HG03045 (cell line): ENCODE results near the gene GPX5.
"Not testable (repeated sequence)": the region's sequence is repeated elsewhere in the genome, so short reads cannot be mapped to it uniquely, and the experiment has no call there.

Source experiments
- ATAC-seq: cut with Tn5 transposase; IDR thresholded peaks from one replicate; pipeline ENCODE4 v1.9.1; 2021; ENCODE audit warnings: mild to moderate bottlenecking, moderate library complexity; ENCODE audit not compliant: unreplicated experiment

GPX5 gene

DNA sequence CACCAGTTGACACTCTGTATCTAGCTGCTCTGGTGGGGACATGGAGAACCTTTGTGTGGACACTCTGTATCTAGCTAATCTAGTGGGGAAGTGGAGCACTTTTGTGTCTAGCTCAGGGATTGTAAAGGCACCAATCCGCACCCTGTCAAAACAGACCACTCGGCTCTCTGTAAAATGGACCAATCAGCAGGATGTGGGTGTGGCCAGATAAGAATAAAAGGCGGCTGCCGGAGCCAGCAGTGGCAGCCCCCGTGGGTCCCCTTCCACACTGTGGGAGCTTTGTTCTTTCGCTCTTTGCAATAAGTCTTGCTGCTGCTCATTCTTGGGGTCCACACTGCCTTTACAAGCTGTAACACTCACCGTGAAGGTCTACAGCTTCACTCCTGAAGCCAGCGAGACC lies 13.3 kb upstream of the GPX5 start:
- not testable (repeated sequence) for ATAC-seq

DNA sequence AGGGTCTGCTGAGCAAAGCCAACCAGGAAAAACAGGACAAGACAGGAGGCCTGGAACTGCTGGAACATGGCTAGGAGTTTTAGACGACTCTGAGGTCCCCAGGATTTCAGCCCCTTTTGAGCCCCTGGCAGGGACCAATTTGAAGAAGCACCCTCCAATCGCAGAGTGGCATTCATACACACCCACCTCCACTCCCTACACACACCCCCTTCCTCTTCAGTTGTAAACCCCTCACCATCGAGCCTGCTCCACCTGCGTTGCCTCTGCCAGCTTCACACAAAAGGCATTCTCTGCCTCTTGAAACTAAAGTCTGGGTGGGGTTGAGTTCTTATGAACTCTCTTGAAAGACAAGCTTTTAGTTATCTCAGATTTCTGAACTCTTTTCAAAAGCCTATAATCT lies 10.0 kb upstream of the GPX5 start, which contains the start of gene GPX6:
GPX6 (minus strand) TSS at position 118 of the 400 bp plus-strand sequence; CDS start at position 68, 50 bp downstream.
- ATAC-seq, result no peak

DNA sequence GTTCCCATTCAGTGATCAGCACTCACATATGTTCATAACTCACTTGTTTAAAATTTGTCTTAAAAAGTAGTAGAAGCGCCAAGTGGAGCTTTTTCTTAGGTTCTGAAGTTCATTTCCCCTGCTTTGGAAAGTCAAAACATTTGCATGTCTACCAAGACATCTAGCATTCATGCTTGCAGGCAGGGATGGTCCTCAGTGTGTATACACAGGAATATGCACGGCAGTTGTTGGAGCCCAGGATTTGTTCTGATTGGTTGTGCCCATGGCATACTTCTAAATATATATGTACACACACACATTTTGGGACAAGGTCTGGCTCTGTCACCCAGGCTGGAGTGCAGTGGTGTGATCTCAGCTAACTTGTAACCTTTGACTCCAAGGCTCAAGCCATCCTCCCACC lies 7.7 kb upstream of the GPX5 start:
- no peak for ATAC-seq

DNA sequence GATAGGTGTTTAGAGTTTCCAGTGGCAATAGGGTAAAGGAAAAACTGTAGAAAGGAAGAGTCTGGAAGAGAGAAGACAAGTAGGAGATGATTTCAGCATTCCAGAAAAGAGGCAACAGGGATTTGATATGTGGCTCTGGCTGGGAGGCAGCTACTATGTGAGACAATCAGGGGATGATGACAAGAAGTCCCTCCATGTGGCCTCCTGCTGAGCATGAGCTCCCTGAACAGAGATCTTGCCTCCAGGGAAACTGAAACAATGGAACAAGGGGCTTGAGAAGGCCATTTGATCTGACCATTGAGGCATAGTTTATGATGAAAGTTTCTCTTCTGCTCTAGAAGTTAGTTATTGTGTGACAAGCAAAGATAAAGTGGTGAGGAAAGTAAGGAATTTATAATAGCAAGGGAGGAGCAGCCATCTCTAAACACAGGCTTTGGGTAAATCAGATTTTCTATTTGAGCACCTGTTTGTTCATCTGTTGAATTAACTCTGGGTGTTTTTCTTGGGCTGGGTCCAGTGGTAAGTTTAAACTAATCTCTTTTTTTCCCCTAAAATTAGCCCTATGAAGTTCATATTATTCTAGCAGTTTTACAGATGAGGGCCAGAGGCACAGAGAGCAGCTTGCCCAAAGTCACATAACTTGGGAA lies 3.0 kb upstream of the GPX5 start:
- ATAC-seq, result no peak

DNA sequence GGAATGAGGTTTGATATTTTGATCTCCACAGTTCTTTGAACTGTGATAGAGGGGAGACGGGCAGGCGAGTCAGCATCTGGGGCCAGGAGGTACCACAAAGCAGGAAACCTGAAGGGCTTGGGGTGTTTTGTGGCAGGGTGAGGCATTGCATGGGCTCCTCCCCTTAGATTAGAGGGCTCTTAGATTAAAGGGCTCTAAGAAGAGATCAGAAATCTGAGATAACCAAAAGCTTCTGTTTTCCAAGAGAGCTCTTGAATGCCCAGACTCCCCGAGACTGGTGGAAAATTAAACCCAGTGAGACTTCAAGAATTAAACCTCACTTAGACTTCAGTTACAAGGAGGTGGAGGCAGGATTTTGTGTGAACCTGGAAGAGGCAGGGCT lies 2.4 kb upstream of the GPX5 start:
- ATAC-seq, result no peak

DNA sequence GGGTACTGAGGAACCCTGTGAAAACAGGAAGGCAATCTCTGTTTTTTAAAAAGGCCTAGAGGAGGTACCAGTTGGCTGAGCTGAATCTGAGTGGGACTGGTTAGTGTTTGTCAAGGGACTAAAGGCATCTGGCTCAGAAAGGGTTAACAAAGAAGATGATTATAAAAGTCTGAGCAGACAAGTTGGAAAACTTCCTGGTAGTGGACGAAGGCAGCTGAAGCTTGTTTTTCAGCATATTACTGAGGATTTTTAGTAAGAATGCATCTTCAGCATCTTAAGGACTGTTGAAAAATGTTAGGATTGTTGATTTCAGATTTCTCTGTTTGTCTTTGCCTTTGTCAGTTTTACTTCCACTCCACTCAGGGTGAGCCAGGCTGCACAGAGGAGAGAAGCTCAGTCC lies 5.1 kb downstream of the GPX5 start:
- ATAC-seq, result no peak

DNA sequence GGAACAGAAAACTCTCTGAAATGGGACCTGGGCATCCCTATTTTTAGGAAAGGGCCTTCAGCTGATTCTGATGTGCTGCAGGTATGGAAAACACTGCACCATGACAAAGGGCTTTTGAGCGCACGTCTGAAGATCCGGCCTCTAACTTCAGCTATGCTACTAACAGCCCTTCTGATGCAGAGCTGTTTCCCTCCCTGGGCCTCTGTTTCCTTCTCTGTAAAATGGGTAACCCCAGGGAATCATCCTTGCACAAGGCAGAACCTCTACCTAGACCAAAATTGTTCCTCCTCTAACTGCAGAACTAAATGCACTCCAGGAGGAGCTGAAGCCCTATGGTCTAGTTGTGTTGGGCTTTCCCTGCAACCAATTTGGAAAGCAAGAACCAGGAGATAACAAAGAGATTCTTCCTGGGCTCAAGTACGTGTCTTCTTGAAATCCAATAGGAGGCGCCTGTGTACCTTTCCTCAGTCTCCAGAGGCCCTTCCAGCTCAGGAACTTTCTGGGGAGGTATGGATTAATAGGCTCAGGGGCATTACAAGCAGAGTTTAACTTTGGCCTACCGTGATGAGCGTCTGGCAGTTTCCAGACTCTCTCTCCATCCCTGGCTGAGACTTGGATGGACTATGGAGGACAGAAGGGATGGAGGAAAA lies 5.9 kb downstream of the GPX5 start:
- ATAC-seq, result no peak

DNA sequence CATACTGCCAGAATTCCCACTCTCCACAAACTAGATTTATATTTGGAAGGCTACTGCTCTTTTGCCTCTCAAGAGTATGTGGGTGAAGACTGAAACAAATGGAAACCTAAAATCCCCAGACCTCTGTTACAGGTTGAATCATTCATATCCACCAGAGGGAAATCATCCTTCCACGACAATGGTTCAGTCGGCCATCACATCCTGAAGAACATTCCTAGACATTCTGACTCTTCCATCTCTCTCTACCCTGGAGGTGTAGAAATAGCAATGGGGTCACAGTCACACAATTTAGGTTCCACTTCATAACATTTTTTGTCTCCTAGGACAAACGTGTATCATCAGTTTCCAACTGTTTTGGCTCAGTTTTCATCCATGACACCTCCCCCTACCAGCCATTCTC lies 8.6 kb downstream of the GPX5 start:
- no peak for ATAC-seq

DNA sequence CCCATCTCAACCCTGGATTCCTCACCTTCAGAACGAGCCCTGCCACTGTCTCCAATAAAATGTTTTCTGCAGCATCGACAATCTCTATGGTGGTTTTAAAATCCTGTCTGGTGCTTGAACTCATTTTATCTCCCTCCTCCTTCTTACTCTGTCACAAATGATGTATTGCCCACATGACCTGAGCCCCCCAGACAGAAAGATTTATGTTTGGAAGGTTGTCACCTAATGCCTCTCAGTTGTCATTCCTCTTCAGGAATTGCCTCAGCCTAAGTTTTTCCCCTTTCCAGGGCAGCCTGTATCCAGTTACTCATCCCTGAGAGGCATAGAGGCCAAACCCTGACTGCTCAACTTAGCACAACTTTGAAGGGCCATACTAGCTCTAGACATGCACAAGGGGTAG lies 9.2 kb downstream of the GPX5 start:
- no peak for ATAC-seq

DNA sequence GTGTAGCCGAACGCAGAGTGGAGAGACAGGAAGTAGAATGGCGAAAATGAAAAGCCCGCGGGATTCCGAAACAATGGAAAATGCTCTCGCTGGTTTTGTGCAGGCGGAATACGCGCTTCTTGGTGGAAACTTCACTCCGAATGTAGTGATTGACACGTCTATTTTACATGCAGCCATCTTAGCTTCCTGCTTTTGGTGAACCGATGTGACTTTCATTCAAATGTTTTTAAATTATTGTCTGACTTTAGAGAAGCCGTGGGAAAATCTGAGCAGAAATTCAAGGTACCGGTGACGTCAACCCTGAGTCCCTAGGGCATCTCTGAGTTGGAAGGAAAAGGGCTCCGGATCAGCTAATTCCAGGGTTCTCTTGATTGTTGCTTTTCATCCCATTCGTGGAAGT lies 11.4 kb downstream of the GPX5 start:
- ATAC-seq, result no peak

DNA sequence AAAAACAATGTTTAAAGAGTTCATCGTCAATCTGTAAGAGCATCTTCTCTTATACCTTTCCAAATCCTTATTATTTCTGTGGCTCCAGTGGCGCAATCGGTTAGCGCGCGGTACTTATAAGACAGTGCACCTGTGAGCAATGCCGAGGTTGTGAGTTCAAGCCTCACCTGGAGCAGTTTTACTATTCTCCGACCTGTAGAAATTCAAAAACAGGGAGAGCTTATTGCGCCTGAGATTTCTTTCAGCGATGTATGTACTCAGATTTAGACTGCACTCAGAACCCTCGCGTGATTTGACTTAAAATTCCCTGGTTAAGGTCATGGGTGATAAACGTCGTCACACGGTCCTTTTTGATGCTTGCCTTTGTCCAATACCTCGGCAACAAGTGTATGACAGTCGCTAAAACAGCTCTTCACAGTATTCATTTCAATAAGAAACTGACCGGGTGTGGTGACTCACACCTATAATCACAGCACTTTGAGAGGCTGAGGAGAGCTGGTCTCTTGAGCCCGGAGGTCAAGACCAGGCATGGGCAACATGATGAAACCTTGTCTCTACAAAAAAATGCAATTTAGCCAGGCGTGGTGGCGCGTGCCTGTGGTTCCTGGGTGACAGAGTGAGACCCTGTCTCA lies 11.9 kb downstream of the GPX5 start:
- ATAC-seq, result no peak

DNA sequence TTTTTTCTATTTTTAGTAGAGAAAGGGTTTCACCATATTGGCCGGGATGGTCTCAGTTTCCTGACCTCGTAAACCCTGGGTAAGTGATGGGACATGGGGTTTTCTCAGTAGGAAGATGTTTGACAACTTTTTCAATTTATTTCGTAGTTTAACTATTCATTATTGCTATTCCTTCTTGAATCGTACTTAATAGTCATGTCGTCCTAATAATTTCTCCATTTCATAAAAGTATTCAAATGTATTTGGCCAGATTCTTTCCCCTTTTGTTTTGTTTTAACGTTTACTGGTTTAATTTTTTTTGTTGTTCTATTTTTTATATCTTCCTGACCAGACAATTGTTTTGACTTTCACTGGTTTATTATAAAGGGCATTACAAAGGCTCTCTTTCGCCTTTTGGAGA lies 16.3 kb downstream of the GPX5 start:
- ATAC-seq, result no peak

DNA sequence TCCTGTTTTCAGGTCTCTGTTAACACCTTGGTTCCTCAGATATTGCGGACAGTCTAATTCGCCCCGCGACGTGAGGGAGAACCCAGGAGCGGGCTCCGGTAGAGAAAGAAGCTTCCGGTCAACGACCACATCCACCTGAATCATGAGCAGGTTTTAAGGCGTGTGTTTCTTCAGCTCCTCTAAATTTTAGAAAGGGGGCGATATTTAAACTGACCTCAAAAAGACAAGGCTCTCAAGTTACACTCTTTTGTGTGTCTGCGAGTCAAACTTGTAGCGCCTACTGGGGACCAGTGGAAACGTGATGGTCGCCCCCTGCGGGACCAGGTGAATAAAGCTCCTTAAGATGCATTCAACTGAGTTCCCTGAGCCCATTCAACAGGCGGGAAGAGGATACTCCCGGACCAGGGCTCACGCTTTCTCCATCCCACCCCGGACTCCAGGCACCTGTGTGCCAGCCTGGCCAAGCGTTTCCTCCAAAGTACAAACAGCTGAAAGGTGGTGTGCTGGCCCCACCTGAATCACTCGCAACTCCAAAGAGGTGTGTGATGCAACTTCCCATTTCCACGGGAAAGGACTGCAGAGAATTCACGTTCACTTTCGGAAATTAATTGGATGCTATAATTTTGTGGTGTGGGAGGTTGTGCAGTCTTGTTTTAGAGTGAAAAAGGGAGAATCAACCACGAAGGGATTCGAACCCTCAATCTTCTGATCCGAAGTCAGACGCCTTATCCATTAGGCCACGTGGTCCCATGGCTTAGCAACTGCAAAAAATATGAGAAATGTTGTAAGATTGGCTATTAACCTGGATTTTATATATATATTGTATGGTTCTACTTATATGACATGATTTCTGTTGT lies 17.0 kb downstream of the GPX5 start:
- no peak for ATAC-seq

DNA sequence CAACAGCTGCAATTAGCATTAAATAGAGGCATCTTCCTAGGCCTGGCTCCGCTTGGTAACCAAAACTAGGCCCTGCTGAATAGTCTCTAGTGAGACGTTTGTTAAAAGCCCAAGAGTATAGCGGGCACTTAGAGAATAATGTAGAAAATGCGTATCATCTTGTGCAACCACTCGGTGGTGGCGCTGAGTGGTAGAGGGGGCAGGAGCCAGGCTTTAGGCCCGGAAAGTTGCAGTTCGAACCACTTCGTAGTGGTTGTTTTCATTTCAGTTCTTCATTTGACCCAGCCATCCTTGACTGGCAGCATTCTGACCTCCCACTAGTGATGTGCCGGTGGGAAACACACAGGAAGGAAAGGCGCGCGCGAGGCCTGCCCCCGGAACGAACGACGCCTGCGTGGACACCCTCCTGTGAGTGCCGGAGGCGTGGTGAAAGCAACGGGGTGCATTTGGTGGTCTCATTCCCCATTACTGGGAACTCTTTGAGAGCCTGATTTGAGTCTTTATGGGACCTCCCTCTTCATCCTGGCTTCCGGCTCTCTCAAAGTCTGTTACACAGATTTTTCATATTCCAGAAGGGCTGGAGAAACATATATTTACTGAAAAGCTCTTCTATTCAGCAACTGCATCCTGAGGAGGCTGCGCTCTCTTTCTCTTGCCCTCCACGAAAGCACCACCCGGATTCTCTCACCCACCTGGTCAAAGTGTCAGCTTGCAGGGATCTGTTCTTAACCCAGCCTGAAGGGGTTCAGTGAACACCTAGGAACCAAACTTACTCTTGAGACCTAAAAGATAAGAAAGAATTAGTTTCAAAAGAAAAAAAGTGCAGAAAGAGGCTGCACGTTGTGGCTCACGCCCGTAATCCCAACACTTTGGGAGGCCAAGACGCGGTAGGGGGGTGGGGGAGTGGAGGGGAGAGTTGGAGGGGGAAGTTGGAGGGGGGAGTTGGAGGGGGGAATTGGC lies 18.2 kb downstream of the GPX5 start:
- ATAC-seq, result no peak

DNA sequence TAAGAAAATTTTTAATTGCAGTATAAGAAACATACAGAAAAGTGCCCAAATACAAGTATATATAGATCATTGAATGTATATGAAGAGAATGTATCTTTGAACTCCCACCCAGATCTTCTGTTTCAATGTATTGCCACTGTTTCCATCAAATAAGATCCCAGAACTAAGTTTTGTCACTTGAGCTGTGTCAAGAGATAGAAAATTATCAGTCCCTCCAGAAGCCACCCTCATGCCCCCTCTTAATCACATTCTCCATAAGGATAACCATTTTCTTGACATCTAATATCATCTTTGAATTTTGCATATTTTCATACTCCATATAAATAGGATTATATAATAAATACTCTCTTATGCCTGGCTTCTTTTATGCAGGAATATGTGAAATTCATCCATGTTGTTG lies 20.3 kb downstream of the GPX5 start:
- ATAC-seq, result no peak

DNA sequence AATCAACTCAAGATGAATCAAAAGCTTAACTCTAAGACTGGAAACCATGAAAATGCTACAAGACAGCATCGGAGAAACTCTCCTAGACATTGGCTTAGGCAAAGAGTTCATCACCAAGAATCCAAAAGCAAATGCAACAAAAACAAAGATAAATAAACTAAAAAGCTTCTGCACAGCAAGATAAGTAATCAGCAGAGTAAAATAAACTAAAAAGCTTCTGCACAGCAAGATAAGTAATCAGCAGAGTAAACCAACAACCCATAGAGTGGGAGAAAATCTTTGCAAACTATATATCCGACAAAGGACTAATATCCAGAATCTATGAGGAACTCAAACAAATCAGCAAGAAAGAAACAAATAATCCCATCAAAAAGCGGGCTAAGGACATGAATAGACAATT lies 21.3 kb downstream of the GPX5 start:
- ATAC-seq, result not testable (repeated sequence)

DNA sequence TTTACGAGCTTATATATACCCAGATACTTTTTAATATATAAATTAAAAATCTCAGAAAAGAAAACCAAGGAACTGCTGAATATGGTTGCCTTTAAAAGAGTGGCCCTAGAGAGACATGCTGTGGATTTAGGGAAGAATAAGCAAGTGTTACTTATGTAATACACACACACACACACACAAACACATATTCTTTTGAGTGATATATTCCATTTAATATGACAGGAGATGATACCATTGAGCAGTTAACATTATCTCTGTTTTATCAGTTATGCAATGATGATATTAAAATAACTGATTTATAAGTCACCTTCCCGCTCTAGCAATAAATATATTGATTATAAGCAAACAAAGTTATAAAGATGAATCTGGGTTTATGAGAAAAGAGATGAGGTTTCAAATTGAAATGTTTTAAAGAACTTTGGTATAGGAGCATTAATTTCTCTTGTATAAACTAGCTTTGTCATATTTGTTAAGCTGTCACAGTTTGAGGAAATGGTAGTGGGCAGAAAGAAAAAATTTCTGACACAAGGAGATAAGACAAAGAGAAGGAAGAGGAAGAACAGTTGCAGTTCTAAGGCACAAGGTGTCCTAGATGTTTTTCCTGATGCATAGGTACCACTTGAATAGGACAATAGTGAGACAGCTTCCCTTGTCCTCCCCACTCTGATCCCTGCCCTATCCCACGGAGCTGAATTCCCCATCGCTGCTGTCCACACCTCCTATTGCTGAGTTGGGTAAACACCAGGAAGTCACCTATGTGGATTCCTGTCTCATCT lies 26.4 kb downstream of the GPX5 start:
- ATAC-seq, result no peak

DNA sequence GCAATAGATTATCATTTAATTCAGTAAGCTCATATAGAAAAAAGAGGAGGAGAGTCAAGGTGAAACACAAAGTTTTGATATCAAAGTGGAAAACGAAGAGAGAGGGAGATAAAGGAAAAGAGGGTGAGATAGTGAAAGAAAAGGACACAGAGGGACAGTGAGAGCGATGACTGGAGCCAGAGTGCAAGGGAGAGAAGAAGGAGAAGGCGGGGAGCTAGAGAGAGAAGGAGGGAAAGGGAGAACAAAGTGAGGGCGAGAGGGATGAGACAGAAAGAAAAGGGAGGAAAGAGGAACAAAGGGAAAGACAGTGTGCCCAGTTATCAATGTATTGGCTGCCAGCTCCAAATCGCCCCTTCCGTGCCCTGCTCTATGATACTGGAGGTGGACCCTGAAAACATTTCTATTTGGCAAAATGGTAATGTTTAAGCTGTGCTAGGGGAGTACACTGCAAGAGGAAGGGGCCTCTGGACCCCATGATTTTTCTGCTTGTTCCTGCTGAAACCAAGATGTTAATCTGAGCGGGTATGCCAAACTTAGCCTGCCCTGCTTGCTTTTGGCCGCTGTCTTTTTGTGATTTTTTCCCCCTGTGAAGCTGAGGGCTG lies 27.8 kb downstream of the GPX5 start:
- ATAC-seq, result no peak
